Right cardiac atrium (tissue), 5 donors: ENCODE measurements around the gene CPLX4. TPM values are rescaled to one million over a fixed set of nuclear protein-coding genes. Genes with fewer than 3 reads are reported as not detected.
"Not testable (repeated sequence)": the region's sequence is repeated elsewhere in the genome, so short reads cannot be mapped to it uniquely, and the experiment has no call there.

Experiments used
- ATAC-seq, 2 donors: fragments of 200-7000 bp; cut with Tn5 transposase; one replicate each; pipeline versions ENCODE4 v1.8.0 to v1.9.1; 2020; ENCODE audit warnings: moderate library complexity in 2 of 2, mild to moderate bottlenecking in 1 of 2
- DNase-seq, 3 donors: peaks; one replicate each; pipeline ENCODE4 v3.0.0-alpha.2; 2020
- H3K27ac ChIP-seq: one replicate; pipeline ENCODE4 v1.5.1; 2013; ENCODE audit warnings: mild to moderate bottlenecking, low read length, control low read depth, moderate library complexity
- H3K27me3 ChIP-seq: one replicate; pipeline ENCODE4 v1.6.1; 2013; ENCODE audit not compliant: control insufficient read depth, insufficient read depth
- H3K4me1 ChIP-seq: one replicate; pipeline ENCODE4 v1.6.1; 2013; ENCODE audit warnings: low read length; ENCODE audit not compliant: control insufficient read depth, insufficient read depth
- H3K4me3 ChIP-seq: one replicate; pipeline ENCODE4 v1.5.1; 2013; ENCODE audit warnings: low read length, control low read depth
- H3K9me3 ChIP-seq: one replicate; pipeline ENCODE4 v1.6.1; 2013; ENCODE audit warnings: low read length; ENCODE audit not compliant: control insufficient read depth
- WGBS: extraction: QIAGEN DNeasy Blood & Tissue Kit; methylation state at CpG from one replicate; pipeline ENCODE4 v1.1.7; 2013; 5-methylcytosine and 5-hydroxymethylcytosine counted together
- intact Hi-C, 4 donors: fragments of 100-400 bp; cut with DNase I; formaldehyde crosslinking; loops; one replicate each; pipeline versions ENCODE4 v1.11.0 to v1.14.0; 2022 to 2023
- polyA plus RNA-seq: library from polyadenylated mRNA; stranded (reverse); fragments of 200-250 nt; gene quantifications from one replicate; pipeline ENCODE4 v1.2.3, GENCODE V29; 2013
- total RNA-seq, 4 donors: library from RNA; stranded (reverse); fragmentation: NEBNext Ultra II Directional; extraction: Animal tissue kit (Norgen Biotek cat#: 25700); gene quantifications; one replicate each; pipeline ENCODE4 v1.2.1, GENCODE V29; 2021
- donor health status: healthy with polysubstance abuse.
- donor health status: DM: no; HTN: yes; CAD: no.
- donor health status: DM: no; HTN: no; CAD: no.
- donor health status: DM: no; HTN: yes; CAD: no; lungs with severe emphysema.
- donor health status: DM: yes; HTN: yes; CAD: no.

Gene CPLX4
- total and polyA plus RNA-seq, 5 donors: not detected

DNA sequence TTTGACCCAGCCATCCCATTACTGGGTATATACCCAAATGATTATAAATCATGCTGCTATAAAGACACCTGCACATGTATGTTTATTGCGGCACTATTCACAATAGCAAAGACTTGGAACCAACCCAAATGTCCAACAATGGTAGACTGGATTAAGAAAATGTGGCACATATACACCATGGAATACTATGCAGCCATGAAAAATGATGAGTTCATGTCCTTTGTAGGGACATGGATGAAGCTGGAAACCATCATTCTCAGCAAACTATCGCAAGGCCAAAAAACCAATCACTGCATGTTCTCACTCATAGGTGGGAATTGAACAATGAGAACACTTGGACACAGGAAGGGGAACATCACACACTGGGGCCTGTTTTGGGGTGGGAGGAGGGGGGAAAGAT is 56.2 kb downstream of the CPLX4 start:
- intact Hi-C loops, DNase-seq, ATAC-seq, H3K27ac ChIP-seq, H3K9me3 ChIP-seq, H3K4me1 ChIP-seq, H3K4me3 ChIP-seq, H3K27me3 ChIP-seq: not testable (repeated sequence)
- 96% methylated on average over 1 of the region's 2 CpGs for WGBS

DNA sequence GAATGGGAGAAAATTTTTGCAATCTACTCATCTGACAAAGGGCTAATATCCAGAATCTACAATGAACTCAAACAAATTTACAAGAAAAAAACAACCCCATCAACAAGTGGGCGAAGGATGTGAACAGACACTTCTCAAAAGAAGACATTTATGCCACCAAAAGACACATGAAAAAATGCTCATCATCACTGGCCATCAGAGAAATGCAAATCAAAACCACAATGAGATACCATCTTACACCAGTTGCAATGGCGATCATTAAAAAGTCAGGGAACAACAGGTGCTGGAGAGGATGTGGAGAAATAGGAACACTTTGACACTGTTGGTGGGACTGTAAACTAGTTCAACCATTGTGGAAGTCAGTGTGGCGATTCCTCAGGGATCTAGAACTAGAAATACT is 56.6 kb downstream of the CPLX4 start:
- DNase-seq, ATAC-seq, H3K27ac ChIP-seq, H3K27me3 ChIP-seq, H3K4me1 ChIP-seq, H3K4me3 ChIP-seq, intact Hi-C loops, H3K9me3 ChIP-seq: not testable (repeated sequence)
- WGBS: 53% methylated on average over 2 of the region's 3 CpGs

DNA sequence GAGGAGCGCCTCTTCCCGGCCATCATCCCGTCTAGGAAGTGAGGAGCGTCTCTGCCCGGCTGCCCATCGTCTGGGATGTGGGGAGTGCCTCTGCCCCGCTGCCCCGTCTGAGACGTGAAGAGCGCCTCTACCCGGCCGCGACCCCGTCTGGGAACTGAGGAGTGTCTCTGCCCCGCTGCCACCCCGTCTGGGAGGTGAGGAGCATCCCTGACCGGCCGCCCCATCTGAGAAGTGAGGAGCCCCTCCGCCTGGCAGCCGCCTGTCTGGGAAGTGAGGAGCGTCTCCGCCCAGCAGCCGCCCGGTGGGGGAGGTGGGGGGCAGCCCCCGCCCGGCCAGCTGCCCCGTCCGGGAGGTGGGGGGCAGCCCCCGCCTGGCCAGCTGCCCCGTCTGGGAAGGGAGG is 63.0 kb downstream of the CPLX4 start:
- H3K9me3 ChIP-seq, DNase-seq, H3K4me1 ChIP-seq, intact Hi-C loops, H3K27me3 ChIP-seq, H3K4me3 ChIP-seq, ATAC-seq, H3K27ac ChIP-seq: not testable (repeated sequence)
- WGBS: 81% methylated on average over 30 of the region's 30 CpGs

DNA sequence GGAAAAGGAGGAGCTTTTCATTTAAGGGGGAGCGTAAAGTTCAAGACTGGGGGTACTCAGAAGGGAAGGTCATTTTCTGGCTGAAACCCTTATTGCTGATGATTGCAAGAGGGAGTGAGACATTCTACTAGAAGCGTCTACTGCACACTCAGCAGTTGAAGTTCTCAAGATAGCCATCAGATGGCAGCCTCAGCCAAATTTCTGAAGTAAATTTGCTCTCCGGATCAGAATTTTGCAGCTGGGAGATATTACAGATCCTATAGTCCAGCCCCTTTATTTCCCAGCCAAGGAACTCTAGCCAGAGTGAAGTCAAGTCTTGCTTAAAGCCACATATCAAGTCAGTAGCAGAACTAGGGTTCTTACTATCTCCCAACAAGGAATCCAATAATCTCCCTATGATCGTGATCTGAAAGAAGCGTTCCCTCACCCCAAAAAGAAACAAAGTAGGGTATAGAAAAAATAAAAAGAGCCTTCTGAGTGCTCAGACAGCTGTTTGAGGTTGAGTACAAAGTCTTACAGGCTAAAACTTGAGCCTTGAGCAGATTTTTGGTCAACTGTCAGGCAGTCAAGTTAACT is 69.2 kb downstream of the CPLX4 start:
- WGBS: 21% methylated on average over 5 of the region's 5 CpGs
- H3K27ac ChIP-seq: no peak overlapping the region
- intact Hi-C loops: loop anchor here in 3 of 4 donors (5.0 to 10.0 kb wide), 3 partner anchors 146 to 156 kb away; no protein-coding TSS in a partner anchor
- no peak for DNase-seq
- ATAC-seq: peak; percentile 57 to 68
- H3K9me3 ChIP-seq: no peaks in the 10 kb centered on the region
- no peaks in the 10 kb centered on the region for H3K4me1 ChIP-seq
- no peak overlapping the region for H3K4me3 ChIP-seq
- H3K27me3 ChIP-seq: peaks cover 4% of the 10 kb centered on the region

DNA sequence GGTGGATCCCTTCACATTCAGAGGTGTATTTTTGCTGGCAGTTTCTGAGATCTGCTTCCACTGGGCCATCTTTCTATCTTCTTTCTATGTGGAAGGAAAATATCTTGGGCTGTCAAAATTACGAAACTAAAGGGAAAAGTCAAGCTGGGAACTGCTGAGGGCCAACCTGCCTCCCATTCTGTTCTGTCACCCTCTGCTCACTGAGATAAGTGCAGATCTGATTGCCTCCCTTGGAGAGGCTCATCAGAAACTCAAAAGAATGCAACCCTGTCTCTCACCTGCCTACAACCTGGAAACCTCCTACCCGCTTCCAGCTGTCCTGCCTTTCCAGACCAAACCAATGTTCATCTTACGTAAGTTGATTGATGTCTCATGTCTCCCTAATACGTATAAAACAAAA is 71.7 kb downstream of the CPLX4 start:
- Histone ChIP-seq H3K9me3 (no peaks in the 10 kb centered on the region), H3K4me3 (no peak overlapping the region), H3K27ac (no peak overlapping the region), H3K4me1 (no peaks in the 10 kb centered on the region), H3K27me3 (no peaks in the 10 kb centered on the region)
- intact Hi-C loops: loop anchor here in 3 of 4 donors (5.0 to 10.0 kb wide), 3 partner anchors 148 to 158 kb away; no protein-coding TSS in a partner anchor
- no peak for ATAC-seq
- WGBS: 18% methylated on average over 4 of the region's 4 CpGs
- DNase-seq: no peak

Other genes starting within 250 kb of the CPLX4 start
- 10 to 100 TPM; 19.3 to 36.8 (median 32.6) TPM for gene SEC11C, start 178.8 kb downstream of the CPLX4 start, total RNA-seq
- gene SEC11C, start 178.8 kb downstream of the CPLX4 start, polyA plus RNA-seq: 25.3 TPM
- not detected for gene GRP, start 98.5 kb downstream of the CPLX4 start, total RNA-seq
- gene GRP, start 98.5 kb downstream of the CPLX4 start, polyA plus RNA-seq: not detected
- gene RAX, start 45.2 kb downstream of the CPLX4 start, total RNA-seq: not detected
- not detected for gene RAX, start 45.2 kb downstream of the CPLX4 start, polyA plus RNA-seq
- 10 to 100 TPM; 58.9 to 71.1 (median 63.6) TPM for gene LMAN1, start 40.6 kb upstream of the CPLX4 start, total RNA-seq
- gene LMAN1, start 40.6 kb upstream of the CPLX4 start, polyA plus RNA-seq: 24.4 TPM